Pons (tissue), 1 donor: ENCODE measurements around the gene ANKRD33.
A peak's percentile ranks its signal among the peaks of the same experiment; 100 is the strongest.

Experiments
- DNase-seq: peaks from one replicate; pipeline ENCODE4 v3.0.0-alpha.2; 2016; ENCODE audit warnings: low spot score

Gene ANKRD33

GRCh38 chr12:51917746-51918453, 30.0 kb downstream of the ANKRD33 start:
- DNase-seq = no peak

- DNase-seq = no peak
Measured at GRCh38 chr12:51920046-51920445, 32.1 kb downstream of the ANKRD33 start.

GRCh38 chr12:51921017-51921725, 33.3 kb downstream of the ANKRD33 start:
- DNase-seq = no peak

- no peak for DNase-seq
Measured at GRCh38 chr12:51922146-51922545, 34.2 kb downstream of the ANKRD33 start.

- peak; percentile 78 for DNase-seq
Measured at GRCh38 chr12:51922762-51923505, 35.0 kb downstream of the ANKRD33 start.

GRCh38 chr12:51923506-51924365, 35.8 kb downstream of the ANKRD33 start:
- no peak for DNase-seq

GRCh38 chr12:51924551-51925319, 36.8 kb downstream of the ANKRD33 start:
- no peak for DNase-seq

GRCh38 chr12:51925346-51926063, 37.6 kb downstream of the ANKRD33 start:
- no peak for DNase-seq

GRCh38 chr12:51926064-51926632, 38.2 kb downstream of the ANKRD33 start:
- DNase-seq = no peak

- DNase-seq = no peak
Measured at GRCh38 chr12:51926718-51927117, 38.8 kb downstream of the ANKRD33 start.

GRCh38 chr12:51932218-51933076, 44.5 kb downstream of the ANKRD33 start:
- DNase-seq = no peak

GRCh38 chr12:51934080-51934479, 46.2 kb downstream of the ANKRD33 start:
- no peak for DNase-seq

GRCh38 chr12:51937926-51938325, 50.0 kb downstream of the ANKRD33 start:
- DNase-seq = no peak

- DNase-seq = no peak
Measured at GRCh38 chr12:51938726-51939125, 50.8 kb downstream of the ANKRD33 start.

GRCh38 chr12:51941011-51941581, 53.2 kb downstream of the ANKRD33 start:
- no peak for DNase-seq
